ENCODE data around the gene CMTM3.

DNA sequence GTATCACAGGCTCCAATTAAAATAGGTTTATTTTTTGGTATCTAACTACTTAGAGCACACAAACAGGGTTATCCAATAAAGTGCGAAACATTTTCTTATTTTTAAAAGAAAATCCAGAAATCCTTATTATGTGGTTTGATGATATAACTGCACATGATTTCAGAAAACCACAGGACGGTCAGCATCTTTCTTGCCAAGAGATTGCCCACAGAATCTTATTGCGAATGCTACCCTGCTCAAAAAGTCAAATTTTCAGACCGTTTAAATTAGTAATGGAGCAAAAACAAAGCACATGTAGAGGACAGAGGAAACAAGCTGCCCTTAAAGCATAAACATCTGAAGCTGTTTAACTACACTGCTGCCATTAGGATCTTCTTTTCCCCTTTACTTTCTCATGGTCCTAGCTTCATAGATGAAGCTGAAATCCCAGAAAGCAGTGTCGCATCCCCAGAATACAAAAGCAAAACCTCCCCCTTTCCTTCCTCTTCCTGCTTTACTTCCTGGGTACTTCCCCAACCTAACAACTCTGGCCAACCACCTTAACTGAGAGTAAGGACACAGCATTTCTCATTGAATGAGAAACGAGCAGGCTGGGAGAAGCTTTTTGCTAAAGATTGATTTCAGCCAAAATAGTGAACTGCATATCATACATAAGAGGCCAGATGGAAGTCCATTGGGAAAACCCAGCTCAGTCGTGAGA is 48.3 kb downstream of the CMTM3 start:
- TF ChIP-seq, protein P1, sequence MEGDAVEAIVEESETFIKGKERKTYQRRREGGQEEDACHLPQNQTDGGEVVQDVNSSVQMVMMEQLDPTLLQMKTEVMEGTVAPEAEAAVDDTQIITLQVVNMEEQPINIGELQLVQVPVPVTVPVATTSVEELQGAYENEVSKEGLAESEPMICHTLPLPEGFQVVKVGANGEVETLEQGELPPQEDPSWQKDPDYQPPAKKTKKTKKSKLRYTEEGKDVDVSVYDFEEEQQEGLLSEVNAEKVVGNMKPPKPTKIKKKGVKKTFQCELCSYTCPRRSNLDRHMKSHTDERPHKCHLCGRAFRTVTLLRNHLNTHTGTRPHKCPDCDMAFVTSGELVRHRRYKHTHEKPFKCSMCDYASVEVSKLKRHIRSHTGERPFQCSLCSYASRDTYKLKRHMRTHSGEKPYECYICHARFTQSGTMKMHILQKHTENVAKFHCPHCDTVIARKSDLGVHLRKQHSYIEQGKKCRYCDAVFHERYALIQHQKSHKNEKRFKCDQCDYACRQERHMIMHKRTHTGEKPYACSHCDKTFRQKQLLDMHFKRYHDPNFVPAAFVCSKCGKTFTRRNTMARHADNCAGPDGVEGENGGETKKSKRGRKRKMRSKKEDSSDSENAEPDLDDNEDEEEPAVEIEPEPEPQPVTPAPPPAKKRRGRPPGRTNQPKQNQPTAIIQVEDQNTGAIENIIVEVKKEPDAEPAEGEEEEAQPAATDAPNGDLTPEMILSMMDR (IDR thresholded peaks at IDR 0.05 in 8 of 11, conservative IDR thresholded peaks at IDR 0.05 in 3 of 11) = no peak
- no peak for TF ChIP-seq POLR2AphosphoS5 (IDR thresholded peaks at IDR 0.05)
- no peak for TF ChIP-seq POLR2A (IDR thresholded peaks at IDR 0.05)
